ENCODE measurements around the gene LEF1.

DNA sequence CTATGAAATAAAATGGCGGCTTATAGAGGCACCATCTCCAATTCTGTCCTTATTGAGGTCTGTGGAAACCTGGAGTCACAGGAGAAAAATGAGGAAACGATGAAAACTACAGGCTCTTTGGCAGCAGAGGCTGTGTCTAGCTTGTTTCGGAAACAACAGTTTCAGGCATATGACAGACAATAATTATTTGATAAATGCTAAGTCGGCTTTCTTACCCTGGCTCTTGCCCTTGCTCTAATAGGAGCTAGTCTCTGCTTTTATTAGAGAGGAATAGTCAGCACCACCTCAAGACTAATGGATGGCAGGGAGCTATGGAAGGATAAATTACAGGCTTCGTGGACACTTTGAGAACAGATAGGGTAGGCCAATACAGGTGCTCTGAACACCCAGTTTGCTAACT lies 154.8 kb downstream of the LEF1 start:
- TF ChIP-seq, protein P1, sequence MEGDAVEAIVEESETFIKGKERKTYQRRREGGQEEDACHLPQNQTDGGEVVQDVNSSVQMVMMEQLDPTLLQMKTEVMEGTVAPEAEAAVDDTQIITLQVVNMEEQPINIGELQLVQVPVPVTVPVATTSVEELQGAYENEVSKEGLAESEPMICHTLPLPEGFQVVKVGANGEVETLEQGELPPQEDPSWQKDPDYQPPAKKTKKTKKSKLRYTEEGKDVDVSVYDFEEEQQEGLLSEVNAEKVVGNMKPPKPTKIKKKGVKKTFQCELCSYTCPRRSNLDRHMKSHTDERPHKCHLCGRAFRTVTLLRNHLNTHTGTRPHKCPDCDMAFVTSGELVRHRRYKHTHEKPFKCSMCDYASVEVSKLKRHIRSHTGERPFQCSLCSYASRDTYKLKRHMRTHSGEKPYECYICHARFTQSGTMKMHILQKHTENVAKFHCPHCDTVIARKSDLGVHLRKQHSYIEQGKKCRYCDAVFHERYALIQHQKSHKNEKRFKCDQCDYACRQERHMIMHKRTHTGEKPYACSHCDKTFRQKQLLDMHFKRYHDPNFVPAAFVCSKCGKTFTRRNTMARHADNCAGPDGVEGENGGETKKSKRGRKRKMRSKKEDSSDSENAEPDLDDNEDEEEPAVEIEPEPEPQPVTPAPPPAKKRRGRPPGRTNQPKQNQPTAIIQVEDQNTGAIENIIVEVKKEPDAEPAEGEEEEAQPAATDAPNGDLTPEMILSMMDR (IDR thresholded peaks at IDR 0.05; ENCODE audit: low read depth, low read length) = no peak
- TF ChIP-seq EZH2phosphoT487 (IDR thresholded peaks at IDR 0.05; ENCODE audit: low read depth) = no peak
